ENCODE results near the gene ASS1.

DNA sequence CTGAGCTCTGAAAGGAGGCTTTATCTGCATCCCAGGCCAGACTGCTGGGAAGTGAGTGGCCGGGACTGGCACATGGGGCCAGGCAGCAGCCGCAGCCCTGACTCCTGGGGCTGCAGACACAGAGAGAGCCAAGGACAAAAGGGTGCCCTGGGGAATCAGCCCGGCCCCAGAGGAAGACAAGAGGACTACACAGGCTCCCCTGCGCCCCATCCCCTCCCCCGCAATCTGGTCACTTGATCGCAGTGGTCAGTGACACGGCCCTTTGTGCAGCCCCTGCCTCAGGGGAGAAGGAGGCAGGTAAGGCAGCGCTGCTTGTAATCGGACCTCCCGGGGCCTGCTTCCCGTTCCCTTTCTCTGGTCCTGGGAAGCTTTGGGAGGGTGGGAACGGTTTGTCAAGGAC lies 79.2 kb downstream of the ASS1 start:
- TF ChIP-seq, protein P1, sequence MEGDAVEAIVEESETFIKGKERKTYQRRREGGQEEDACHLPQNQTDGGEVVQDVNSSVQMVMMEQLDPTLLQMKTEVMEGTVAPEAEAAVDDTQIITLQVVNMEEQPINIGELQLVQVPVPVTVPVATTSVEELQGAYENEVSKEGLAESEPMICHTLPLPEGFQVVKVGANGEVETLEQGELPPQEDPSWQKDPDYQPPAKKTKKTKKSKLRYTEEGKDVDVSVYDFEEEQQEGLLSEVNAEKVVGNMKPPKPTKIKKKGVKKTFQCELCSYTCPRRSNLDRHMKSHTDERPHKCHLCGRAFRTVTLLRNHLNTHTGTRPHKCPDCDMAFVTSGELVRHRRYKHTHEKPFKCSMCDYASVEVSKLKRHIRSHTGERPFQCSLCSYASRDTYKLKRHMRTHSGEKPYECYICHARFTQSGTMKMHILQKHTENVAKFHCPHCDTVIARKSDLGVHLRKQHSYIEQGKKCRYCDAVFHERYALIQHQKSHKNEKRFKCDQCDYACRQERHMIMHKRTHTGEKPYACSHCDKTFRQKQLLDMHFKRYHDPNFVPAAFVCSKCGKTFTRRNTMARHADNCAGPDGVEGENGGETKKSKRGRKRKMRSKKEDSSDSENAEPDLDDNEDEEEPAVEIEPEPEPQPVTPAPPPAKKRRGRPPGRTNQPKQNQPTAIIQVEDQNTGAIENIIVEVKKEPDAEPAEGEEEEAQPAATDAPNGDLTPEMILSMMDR (conservative IDR thresholded peaks at IDR 0.05 in 1 of 2, IDR thresholded peaks at IDR 0.05 in 1 of 2; ENCODE audit: low read depth in 1 of 2, low read length in 2 of 2) = no peak
- no peak for TF ChIP-seq EZH2 (IDR thresholded peaks at IDR 0.05; ENCODE audit: low read length, missing control alignments)

All from fibroblast of lung (primary cell).